GM23248 (cell line): ENCODE measurements around the gene DNMT3B. TPM values are rescaled to one million over a fixed set of nuclear protein-coding genes. Genes with fewer than 3 reads are reported as not detected.
"Not testable (repeated sequence)": the region's sequence is repeated elsewhere in the genome, so short reads cannot be mapped to it uniquely, and the experiment has no call there.

Source experiments
- DNase-seq: peaks from one replicate; pipeline ENCODE4 v3.0.0-alpha.2; 2015
- H2AFZ ChIP-seq: fragments of 200-600 bp; sonication (generic); 2 replicates; pipeline ENCODE4 v1.6.1; 2016; ENCODE audit warnings: antibody characterized with exemption
- H3F3A ChIP-seq: fragments of 200-600 bp; sonication (generic); 2 replicates; pipeline ENCODE4 v1.6.1; 2016; ENCODE audit warnings: mild to moderate bottlenecking, antibody characterized with exemption, mixed run types; ENCODE audit not compliant: insufficient read depth
- H3K27ac ChIP-seq: fragments of 200-600 bp; sonication (generic); 2 replicates; pipeline ENCODE4 v1.5.1; 2016; ENCODE audit warnings: mild to moderate bottlenecking
- H3K27me3 ChIP-seq: fragments of 200-600 bp; sonication (generic); replicated peaks from 2 replicates; pipeline ENCODE4 v1.6.1; 2016; ENCODE audit warnings: mild to moderate bottlenecking; ENCODE audit not compliant: insufficient read depth
- H3K36me3 ChIP-seq: fragments of 200-600 bp; sonication (generic); 2 replicates; pipeline ENCODE4 v1.6.1; 2016; ENCODE audit warnings: low read depth, mild to moderate bottlenecking
- H3K4me1 ChIP-seq: fragments of 200-600 bp; sonication (generic); 2 replicates; pipeline ENCODE4 v1.6.1; 2016; ENCODE audit warnings: mild to moderate bottlenecking; ENCODE audit not compliant: insufficient read depth
- H3K4me2 ChIP-seq: fragments of 200-600 bp; sonication (generic); one replicate; pipeline ENCODE4 v1.6.1; 2016; ENCODE audit warnings: mild to moderate bottlenecking; ENCODE audit not compliant: unreplicated experiment
- H3K4me3 ChIP-seq: fragments of 200-600 bp; sonication (generic); 2 replicates; pipeline ENCODE4 v1.5.1; 2016; ENCODE audit warnings: mild to moderate bottlenecking
- H3K79me2 ChIP-seq: fragments of 200-600 bp; sonication (generic); 2 replicates; pipeline ENCODE4 v1.6.1; 2016; ENCODE audit warnings: mild to moderate bottlenecking; ENCODE audit not compliant: insufficient read depth
- H3K9ac ChIP-seq: fragments of 200-600 bp; sonication (generic); 2 replicates; pipeline ENCODE4 v1.6.1; 2016; ENCODE audit warnings: mild to moderate bottlenecking
- H3K9me2 ChIP-seq: fragments of 200-600 bp; sonication (generic); 2 replicates; pipeline ENCODE4 v1.6.1; 2016; ENCODE audit warnings: mixed run types, mild to moderate bottlenecking, moderate library complexity; ENCODE audit not compliant: insufficient read depth
- H3K9me3 ChIP-seq: fragments of 200-600 bp; sonication (generic); one replicate; pipeline ENCODE4 v1.6.1; 2017; ENCODE audit warnings: low read depth
- H4K20me1 ChIP-seq: fragments of 200-600 bp; sonication (generic); 2 replicates; pipeline ENCODE4 v1.6.0; 2016; ENCODE audit not compliant: insufficient read depth
- EZH2 ChIP-seq: fragments of 200-600 bp; sonication (generic); IDR thresholded peaks from 2 replicates; pipeline ENCODE4 v1.6.1; 2018; ENCODE audit warnings: antibody characterized with exemption, mild to moderate bottlenecking; ENCODE audit not compliant: insufficient read depth, poor library complexity, severe bottlenecking
- EZH2phosphoT487 ChIP-seq: fragments of 200-600 bp; sonication (generic); IDR thresholded peaks from 2 replicates; pipeline ENCODE4 v1.6.1; 2018; ENCODE audit warnings: antibody characterized with exemption, moderate library complexity, mild to moderate bottlenecking, low read depth; ENCODE audit not compliant: insufficient read depth
- WGBS, 2 experiments: methylation state at CpG; one replicate each; pipeline ENCODE4 v1.1.6; 2015 to 2017; ENCODE audit warnings: low lambda C conversion rate in 2 of 2, low coverage in 1 of 2; ENCODE audit errors: missing lambda C conversion rate in 2 of 2; 5-methylcytosine and 5-hydroxymethylcytosine counted together
- in situ Hi-C: fragments of 300-500 bp; cut with MboI; formaldehyde crosslinking; loops from 2 replicates; pipeline ENCODE4 v1.15.0; 2020
- polyA plus RNA-seq: library from polyadenylated mRNA; unstranded; fragments of >200 nt; fragmentation: Nextera tagmentation; extraction: Ambion mirVana; gene quantifications from 2 replicates; pipeline ENCODE4 v1.2.1, GENCODE V29; 2016
- total RNA-seq: library from RNA; depleted of rRNA; stranded (reverse); fragments of >200 nt; shearing (Covaris generic); gene quantifications from 2 replicates; pipeline ENCODE4 v1.2.3, GENCODE V29; 2014

Gene DNMT3B
- total and polyA plus RNA-seq, 2 experiments from 2014 or later: 0.85 to 1.5 TPM

DNA sequence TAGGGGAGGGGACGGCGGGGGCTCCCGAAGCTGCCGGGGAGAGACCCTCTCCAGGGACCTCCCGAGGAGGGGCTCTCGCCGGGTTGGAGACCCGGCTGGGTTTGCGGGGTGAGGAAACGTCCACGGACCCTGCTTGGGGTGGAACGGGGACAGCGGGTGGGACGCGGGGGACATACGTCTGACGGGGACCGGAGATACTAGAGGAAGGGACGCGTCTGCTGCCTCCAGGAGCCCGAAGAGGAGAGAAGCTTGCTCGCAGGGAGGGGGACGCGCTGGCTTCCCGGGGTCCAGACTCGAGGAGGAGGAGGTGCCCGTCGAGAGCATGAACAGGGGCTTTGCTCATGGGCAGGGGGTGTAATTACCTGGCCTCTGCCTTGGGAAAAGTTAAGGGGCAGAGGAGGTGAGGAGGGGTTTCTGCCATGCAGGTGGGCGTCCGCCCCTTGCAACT lies 593 bp downstream of the DNMT3B start:
- Histone ChIP-seq H3K9me2 (no peaks in the 10 kb centered on the region), H3K4me1 (no peaks in the 10 kb centered on the region), H3F3A (no peaks in the 10 kb centered on the region), H3K27ac (no peak overlapping the region), H3K79me2 (no peaks in the 10 kb centered on the region; the same call in 1 of the 2 replicates), H2AFZ (peak overlapping the region; percentile 99), H3K36me3 (no peaks in the 10 kb centered on the region), H3K27me3 (no peaks in the 10 kb centered on the region), H3K4me2 (peak overlapping the region; percentile 97), H4K20me1 (no peaks in the 10 kb centered on the region), H3K9ac (peak overlapping the region; percentile 82), H3K4me3 (peak overlapping the region; percentile 98), H3K9me3 (no peaks in the 10 kb centered on the region)
- TF ChIP-seq EZH2phosphoT487: no peak
- no peak for TF ChIP-seq EZH2
- DNase-seq: peak; percentile 48
- in situ Hi-C loops: no loop called here
- WGBS, 2 experiments: 0 to 2% methylated on average over 17 to 28 of the region's 30 CpGs

DNA sequence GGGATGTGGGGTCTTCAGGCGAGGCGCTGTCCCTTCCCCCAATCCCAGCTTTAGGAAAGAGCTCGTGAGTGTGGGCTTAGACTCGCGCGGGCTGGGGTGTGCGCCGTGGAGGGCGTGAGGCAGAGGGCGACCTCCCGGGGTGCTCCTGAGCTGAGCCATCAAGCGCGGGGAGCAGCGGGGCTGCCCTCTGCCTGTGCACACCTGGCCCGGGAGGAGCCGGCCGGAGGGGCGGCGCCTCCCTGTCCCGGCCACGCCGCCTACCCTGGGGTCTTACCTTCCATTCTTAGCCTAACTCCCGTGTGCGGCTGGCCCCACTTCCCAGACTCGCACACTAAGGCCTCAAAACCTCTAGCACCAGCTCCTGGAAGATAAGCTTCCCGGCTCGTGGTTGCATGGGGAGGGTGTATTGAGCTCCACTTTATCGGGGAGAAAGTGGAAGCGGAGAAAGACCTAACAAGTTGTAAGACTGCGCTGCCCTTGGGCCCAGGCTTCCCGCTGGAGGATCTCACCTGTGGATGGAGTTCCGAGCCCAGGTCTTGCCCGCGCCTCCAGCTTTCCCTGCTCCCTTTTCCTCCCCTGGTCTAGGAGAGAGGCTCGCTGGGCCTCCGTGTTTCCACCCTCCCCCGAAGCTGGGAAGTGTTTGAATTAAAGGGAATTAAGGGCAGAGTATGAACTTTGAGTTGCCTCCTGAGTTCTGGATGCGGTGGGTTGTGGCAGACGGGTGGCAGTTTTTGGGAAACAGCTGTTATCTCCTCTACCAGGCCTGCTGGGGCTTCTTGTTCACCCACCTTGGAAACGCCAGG lies 1.2 kb downstream of the DNMT3B start:
- H3K4me2 ChIP-seq: peak overlapping the region; percentile 97
- no peaks in the 10 kb centered on the region; the same call in 1 of the 2 replicates for H3K79me2 ChIP-seq
- 37 to 45% methylated on average over 38 to 40 of the region's 40 CpGs for WGBS, 2 experiments
- peak overlapping the region; percentile 98 for H3K4me3 ChIP-seq
- peak overlapping the region; percentile 82 for H3K9ac ChIP-seq
- no peaks in the 10 kb centered on the region for H3K27me3 ChIP-seq
- H3K9me3 ChIP-seq: no peaks in the 10 kb centered on the region
- no peak overlapping the region for H3K27ac ChIP-seq
- TF ChIP-seq EZH2: no peak
- DNase-seq: peak; percentile 24
- H3K9me2 ChIP-seq: no peaks in the 10 kb centered on the region
- H3K4me1 ChIP-seq: no peaks in the 10 kb centered on the region
- in situ Hi-C loops: no loop called here
- H4K20me1 ChIP-seq: no peaks in the 10 kb centered on the region
- peak overlapping the region; percentile 99 for H2AFZ ChIP-seq
- H3K36me3 ChIP-seq: no peaks in the 10 kb centered on the region
- no peaks in the 10 kb centered on the region for H3F3A ChIP-seq

DNA sequence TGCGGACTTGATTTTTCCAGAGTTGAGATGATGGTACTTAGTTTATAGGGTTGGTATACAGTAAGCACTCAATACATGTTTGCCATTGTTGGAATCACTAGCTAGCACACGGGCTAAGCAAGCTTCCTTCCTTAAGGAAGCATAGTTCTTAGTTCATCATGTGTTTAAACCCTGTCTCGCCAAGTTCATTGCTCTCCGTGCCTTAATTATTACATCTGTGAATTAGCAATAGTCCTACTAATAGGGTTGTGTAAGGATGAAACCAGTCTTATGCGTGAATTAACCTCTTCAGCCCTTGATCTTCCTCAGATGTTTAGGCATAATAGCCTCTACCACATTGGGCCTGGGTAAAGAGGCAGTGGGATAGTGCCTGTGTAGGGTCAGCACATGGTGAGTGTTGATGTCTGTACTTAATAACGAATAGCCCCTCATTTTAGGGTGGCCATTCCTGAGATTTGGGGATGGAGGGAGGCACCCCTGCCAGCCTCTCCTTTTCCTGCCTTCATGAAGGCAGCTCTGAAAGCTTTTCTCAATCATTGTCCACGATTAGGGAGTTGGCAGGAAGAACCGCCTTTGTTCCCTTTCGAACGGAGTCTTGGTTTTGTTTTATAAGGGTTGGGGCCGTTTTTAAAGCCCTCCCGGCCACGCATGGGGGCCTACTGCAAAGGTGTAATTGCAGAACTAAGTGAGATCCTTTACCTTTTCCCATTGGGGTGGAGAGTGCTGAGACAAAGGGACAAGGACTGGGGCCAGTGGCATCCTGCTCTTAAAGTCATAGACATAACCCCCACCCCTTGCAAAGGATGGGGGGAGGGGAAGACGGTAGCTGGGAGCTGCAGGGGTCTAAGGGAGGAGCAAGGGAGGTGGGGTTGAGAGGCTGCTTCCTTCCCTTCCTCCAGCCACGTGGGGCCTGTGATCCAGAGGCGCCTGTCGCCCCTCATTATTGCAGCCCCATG lies 2.1 kb downstream of the DNMT3B start:
- no peaks in the 10 kb centered on the region; the same call in 1 of the 2 replicates for H3K79me2 ChIP-seq
- H3K4me1 ChIP-seq: no peaks in the 10 kb centered on the region
- in situ Hi-C loops: no loop called here
- TF ChIP-seq EZH2phosphoT487: no peak
- no peaks in the 10 kb centered on the region for H4K20me1 ChIP-seq
- no peak overlapping the region for H3K9ac ChIP-seq
- H3K9me2 ChIP-seq: no peaks in the 10 kb centered on the region
- no peak overlapping the region for H3K4me3 ChIP-seq
- no peaks in the 10 kb centered on the region for H3K9me3 ChIP-seq
- H3F3A ChIP-seq: no peaks in the 10 kb centered on the region
- DNase-seq: no peak
- H3K36me3 ChIP-seq: no peaks in the 10 kb centered on the region
- H3K4me2 ChIP-seq: no peak overlapping the region
- H3K27me3 ChIP-seq: no peaks in the 10 kb centered on the region
- 78 to 80% methylated on average over 17 of the region's 17 CpGs for WGBS, 2 experiments
- H2AFZ ChIP-seq: no peak overlapping the region
- H3K27ac ChIP-seq: no peak overlapping the region

DNA sequence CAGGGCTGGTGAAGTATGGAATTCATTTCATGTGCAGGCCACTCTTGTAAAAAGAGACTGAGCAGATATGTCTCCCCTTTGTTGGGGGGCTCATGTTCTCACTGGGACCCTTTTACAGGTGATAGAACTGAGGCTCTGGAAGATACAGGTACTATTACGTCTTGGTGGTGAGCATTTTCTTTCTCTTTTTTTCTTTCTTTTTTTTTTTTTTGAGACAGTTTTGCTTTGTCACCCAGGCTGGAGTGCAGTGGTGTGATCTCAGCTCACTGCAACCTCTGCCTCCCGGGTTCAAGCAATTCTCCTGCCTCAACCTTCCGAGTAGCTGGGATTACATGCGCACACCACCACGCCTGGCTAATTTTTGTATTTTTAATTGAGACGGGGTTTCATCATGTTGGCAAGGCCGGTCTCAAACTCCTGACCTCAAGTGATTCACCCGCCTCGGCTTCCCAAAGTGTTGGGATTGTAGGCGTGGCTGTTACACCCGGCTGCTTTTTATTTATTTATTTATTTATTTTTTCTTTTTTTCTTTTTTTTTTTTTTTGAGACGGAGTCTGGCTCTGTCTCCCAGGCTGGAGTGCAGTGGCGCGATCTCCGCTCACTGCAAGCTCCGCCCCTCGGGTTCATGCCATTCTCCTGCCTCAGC lies 3.2 kb downstream of the DNMT3B start:
- H3K9me2 ChIP-seq, H3K9ac ChIP-seq, H3K36me3 ChIP-seq, H3K27ac ChIP-seq, in situ Hi-C loops, H3K27me3 ChIP-seq, H3K4me1 ChIP-seq, H3K9me3 ChIP-seq, H4K20me1 ChIP-seq, H2AFZ ChIP-seq, H3K79me2 ChIP-seq, H3F3A ChIP-seq, H3K4me3 ChIP-seq: not testable (repeated sequence)
- 60 to 68% methylated on average over 16 to 17 of the region's 17 CpGs for WGBS, 2 experiments
- DNase-seq: peak; percentile 66
- peak overlapping the region; percentile 49 for H3K4me2 ChIP-seq
